Right lobe of liver (tissue), 4 donors: Measurements from ENCODE around the gene TNS4.

ENCODE experiments used
- CTCF ChIP-seq, 4 donors: fragments of 200-600 bp in 3 of 4; fragments of 450-650 bp in 1 of 4; IDR thresholded peaks; one replicate each; pipeline versions ENCODE4 v1.5.1 to v1.8.0; 2016 to 2022; ENCODE audit warnings: antibody characterized with exemption in 4 of 4, mild to moderate bottlenecking in 2 of 4
- POLR2A ChIP-seq: fragments of 450-650 bp; IDR thresholded peaks from one replicate; pipeline ENCODE4 v1.6.1; 2017; ENCODE audit warnings: antibody characterized with exemption, mild to moderate bottlenecking
- donor health status: DM: no; HTN: no; CAD: no.
- donor health status: DM: no; HTN: no; CAD: no.
- donor health status: DM: no; HTN: yes; CAD: no.

DNA sequence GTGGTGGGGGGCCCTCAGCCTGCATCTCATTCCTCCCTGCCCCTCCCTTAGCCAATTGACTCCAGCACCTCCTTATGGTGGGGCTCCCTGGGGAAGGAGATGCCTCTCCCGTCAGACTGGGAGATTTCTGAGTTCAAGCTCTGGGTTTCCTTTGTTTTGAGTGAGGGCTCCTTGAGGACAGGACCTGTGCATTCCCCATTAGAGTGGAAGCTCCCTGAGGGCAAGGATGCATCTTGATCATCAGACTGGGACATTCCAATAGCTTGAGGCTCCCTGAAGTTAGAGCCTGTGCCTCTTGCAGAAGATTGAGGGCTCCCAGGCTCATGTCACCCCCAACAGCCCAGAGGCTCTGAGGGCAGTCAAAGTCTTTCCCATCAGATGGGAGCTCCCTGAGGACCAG lies 23.6 kb downstream of the TNS4 start:
- TF ChIP-seq CTCF (IDR thresholded peaks at IDR 0.05) (no peak), POLR2A (no peak)
